HEK293 (cell line): ENCODE results near the gene PLEKHA8.

Experiments
- CTCF ChIA-PET: fragments of 350-600 bp; formaldehyde crosslinking; extraction: SDS; loops from one replicate; lab custom pipeline; 2021; ENCODE audit warnings: antibody characterized with exemption; lab: Yijun Ruan, JAX
- POLR2A ChIA-PET: fragments of 300-600 bp; formaldehyde crosslinking; extraction: SDS; loops from one replicate; lab custom pipeline; 2020; ENCODE audit warnings: antibody characterized with exemption, inconsistent platforms; lab: Yijun Ruan, JAX
- H3K27ac ChIP-seq: fragments of 200-500 bp; sonication (Bioruptor generic); 2 replicates; pipeline ENCODE4 v1.5.1; 2014; ENCODE audit warnings: low read depth, low read length, control low read depth, inconsistent platforms; ENCODE audit errors: extremely low read depth
- H3K36me3 ChIP-seq, 2 experiments: fragments of 200-500 bp in 1 of 2; sonication (Bioruptor generic) in 1 of 2; 1 replicate in 1 of 2; 2 replicates in 1 of 2; pipeline ENCODE4 v1.5.1; 2014 to 2017; ENCODE audit warnings: inconsistent platforms in 2 of 2, low read length in 2 of 2; ENCODE audit not compliant: control insufficient read depth in 2 of 2, insufficient read depth in 1 of 2
- H3K4me1 ChIP-seq: fragments of 200-500 bp; sonication (Bioruptor generic); 2 replicates; pipeline ENCODE4 v1.5.1; 2014; ENCODE audit warnings: mild to moderate bottlenecking, low read length, inconsistent platforms; ENCODE audit not compliant: control insufficient read depth, insufficient read depth
- H3K4me3 ChIP-seq: 2 replicates; pipeline ENCODE4 v1.5.1; 2011; ENCODE audit warnings: low read depth, mild to moderate bottlenecking, control low read depth, low read length, moderate library complexity
- H3K9me3 ChIP-seq: fragments of 200-500 bp; sonication (Bioruptor generic); 2 replicates; pipeline ENCODE4 v1.5.1; 2014; ENCODE audit warnings: low read depth, low read length, inconsistent platforms; ENCODE audit not compliant: control insufficient read depth, insufficient read depth
- BCL11A ChIP-seq: fragments of 450-650 bp; formaldehyde crosslinking; IDR thresholded peaks from 2 replicates; pipeline ENCODE4 v1.5.1; 2016; ENCODE audit warnings: low read depth, missing biosample characterization, missing genetic modification characterization
- EGR2 ChIP-seq: fragments of 450-650 bp; formaldehyde crosslinking; IDR thresholded peaks from 2 replicates; pipeline ENCODE4 v1.5.1; 2016; ENCODE audit warnings: low read depth, missing biosample characterization, missing genetic modification characterization
- GLIS2 ChIP-seq: fragments of 450-650 bp; formaldehyde crosslinking; IDR thresholded peaks from 2 replicates; pipeline ENCODE4 v1.5.1; 2016; ENCODE audit warnings: missing biosample characterization, missing genetic modification characterization
- IKZF3 ChIP-seq: fragments of 450-650 bp; IDR thresholded peaks from 2 replicates; pipeline ENCODE4 v1.5.0; 2018; ENCODE audit warnings: missing biosample characterization, mild to moderate bottlenecking, missing genetic modification characterization, moderate library complexity
- INSM2 ChIP-seq: fragments of 450-650 bp; formaldehyde crosslinking; IDR thresholded peaks from 2 replicates; pipeline ENCODE4 v1.5.1; 2016; ENCODE audit warnings: missing biosample characterization, missing genetic modification characterization
- KLF16 ChIP-seq: fragments of 450-650 bp; formaldehyde crosslinking; IDR thresholded peaks from 2 replicates; pipeline ENCODE4 v1.5.1; 2017; ENCODE audit warnings: missing biosample characterization, missing genetic modification characterization
- PATZ1 ChIP-seq: fragments of 450-650 bp; formaldehyde crosslinking; IDR thresholded peaks from 2 replicates; pipeline ENCODE4 v1.5.1; 2016; ENCODE audit warnings: missing biosample characterization, missing genetic modification characterization
- PRDM4 ChIP-seq: fragments of 450-650 bp; formaldehyde crosslinking; IDR thresholded peaks from 2 replicates; pipeline ENCODE4 v1.5.1; 2017; ENCODE audit warnings: missing biosample characterization, missing genetic modification characterization
- YY1 ChIP-seq: fragments of 450-650 bp; formaldehyde crosslinking; IDR thresholded peaks from 2 replicates; pipeline ENCODE4 v1.5.1; 2018; ENCODE audit warnings: missing biosample characterization, missing genetic modification characterization
- YY2 ChIP-seq: fragments of 450-650 bp; formaldehyde crosslinking; IDR thresholded peaks from 2 replicates; pipeline ENCODE4 v1.5.1; 2016; ENCODE audit warnings: missing biosample characterization, missing genetic modification characterization
- ZBTB20 ChIP-seq: fragments of 450-650 bp; formaldehyde crosslinking; IDR thresholded peaks from 2 replicates; pipeline ENCODE4 v1.5.1; 2016; ENCODE audit warnings: missing biosample characterization, missing genetic modification characterization
- ZBTB26 ChIP-seq: fragments of 450-650 bp; formaldehyde crosslinking; optimal IDR thresholded peaks from 2 replicates; pipeline ENCODE3; 2016; ENCODE audit warnings: missing biosample characterization, mild to moderate bottlenecking, missing genetic modification characterization
- ZBTB8A ChIP-seq: fragments of 450-650 bp; formaldehyde crosslinking; IDR thresholded peaks from 2 replicates; pipeline ENCODE4 v1.5.1; 2016; ENCODE audit warnings: missing biosample characterization, missing genetic modification characterization
- ZFP69B ChIP-seq: fragments of 450-650 bp; formaldehyde crosslinking; IDR thresholded peaks from 2 replicates; pipeline ENCODE4 v1.5.1; 2016; ENCODE audit warnings: missing biosample characterization, missing genetic modification characterization
- ZNF112 ChIP-seq: fragments of 450-650 bp; formaldehyde crosslinking; IDR thresholded peaks from 2 replicates; pipeline ENCODE4 v1.5.0; 2017; ENCODE audit warnings: missing biosample characterization, missing genetic modification characterization
- ZNF2 ChIP-seq: fragments of 450-650 bp; formaldehyde crosslinking; IDR thresholded peaks from 2 replicates; pipeline ENCODE4 v1.5.1; 2016; ENCODE audit warnings: missing biosample characterization, missing genetic modification characterization
- ZNF341 ChIP-seq: fragments of 450-650 bp; formaldehyde crosslinking; IDR thresholded peaks from 2 replicates; pipeline ENCODE4; 2016; ENCODE audit warnings: low read depth, missing biosample characterization, missing genetic modification characterization
- ZNF394 ChIP-seq: fragments of 450-650 bp; formaldehyde crosslinking; IDR thresholded peaks from 2 replicates; pipeline ENCODE4 v1.5.1; 2016; ENCODE audit warnings: missing biosample characterization, missing genetic modification characterization, mild to moderate bottlenecking, moderate library complexity, borderline replicate concordance
- ZNF416 ChIP-seq: fragments of 450-650 bp; formaldehyde crosslinking; IDR thresholded peaks from 2 replicates; pipeline ENCODE4 v1.5.1; 2016; ENCODE audit warnings: missing biosample characterization, missing genetic modification characterization
- ZNF449 ChIP-seq: fragments of 450-650 bp; formaldehyde crosslinking; IDR thresholded peaks from 2 replicates; pipeline ENCODE4 v1.5.1; 2017; ENCODE audit warnings: missing biosample characterization, mild to moderate bottlenecking, missing genetic modification characterization, moderate library complexity
- ZNF501 ChIP-seq: fragments of 450-650 bp; formaldehyde crosslinking; IDR thresholded peaks from 2 replicates; pipeline ENCODE4 v1.5.1; 2016; ENCODE audit warnings: missing biosample characterization, missing genetic modification characterization
- ZNF544 ChIP-seq: fragments of 450-650 bp; formaldehyde crosslinking; IDR thresholded peaks from 2 replicates; pipeline ENCODE4 v1.5.0; 2017; ENCODE audit warnings: missing biosample characterization, missing genetic modification characterization
- ZNF585B ChIP-seq: fragments of 450-650 bp; formaldehyde crosslinking; IDR thresholded peaks from 2 replicates; pipeline ENCODE4 v1.5.1; 2016; ENCODE audit warnings: missing biosample characterization, missing genetic modification characterization
- ZNF600 ChIP-seq: fragments of 450-650 bp; formaldehyde crosslinking; IDR thresholded peaks from 2 replicates; pipeline ENCODE4 v1.5.1; 2016; ENCODE audit warnings: missing biosample characterization, missing genetic modification characterization
- ZNF670 ChIP-seq: fragments of 450-650 bp; formaldehyde crosslinking; IDR thresholded peaks from 2 replicates; pipeline ENCODE4 v1.5.1; 2016; ENCODE audit warnings: missing biosample characterization, missing genetic modification characterization, low read depth
- TF ChIP-seq, protein P1 (sequence below): fragments of 450-650 bp; formaldehyde crosslinking; IDR thresholded peaks from 2 replicates; pipeline ENCODE4 v1.5.1; 2016; ENCODE audit warnings: missing biosample characterization, missing genetic modification characterization

The PLEKHA8 gene

GRCh38 chr7:29989257-29989995, 38.8 kb upstream of the PLEKHA8 start, which contains the start of gene SCRN1:
Gene SCRN1, minus strand, starts transcription at chr7:29989801. Its CDS starts 20,734 bp downstream, at chr7:29969067.
- ChIA-PET CTCF (no interaction called here), POLR2A (interaction anchor here (1.0 to 1.6 kb wide), 2 partner anchors 37 to 39 kb away, joined by 3 to 12 read pairs; partner anchors contain the start of genes FKBP14 and PLEKHA8)
- Histone ChIP-seq H3K4me3 (peak within 1 kb of the TSS; percentile 68), H3K27ac (peak within 1 kb of the TSS; percentile 89), H3K4me1 (peaks cover 5% of the 10 kb centered on the region), H3K9me3 (no peaks in the 10 kb centered on the region), H3K36me3 (no peaks in the 10 kb centered on the region; a peak in 1 of 3 replicates)
- TF ChIP-seq EGR2 = 0 out of 2 replicates have a peak, but pooled peaks have one; percentile 10
- 0 out of 2 replicates have a peak, but pooled peaks have one; percentile 23 for TF ChIP-seq ZNF2 (tag by site-specific recombination)
- no peak for TF ChIP-seq BCL11A (tag by site-specific recombination)
- TF ChIP-seq ZNF416 (tag by site-specific recombination) = no peak
- peak; percentile 36 for TF ChIP-seq ZNF600 (tag by site-specific recombination)
- peak; percentile 26; the same call in 1 of the 2 replicates for TF ChIP-seq PRDM4 (tag by site-specific recombination)
- TF ChIP-seq ZFP69B = 0 out of 2 replicates have a peak, but pooled peaks have one; percentile 34
- no peak for TF ChIP-seq KLF16 (tag by site-specific recombination)
- no peak for TF ChIP-seq ZNF670 (tag by site-specific recombination)
- TF ChIP-seq ZNF449 (tag by site-specific recombination) = no peak
- peak; percentile 95 for TF ChIP-seq ZBTB20 (tag by site-specific recombination)
- TF ChIP-seq GLIS2 = peak; percentile 69
- TF ChIP-seq ZBTB26 (tag by site-specific recombination) = peak; percentile 52
- TF ChIP-seq PATZ1 (tag by site-specific recombination) = peak; percentile 50
- no peak for TF ChIP-seq ZNF112
- TF ChIP-seq ZNF544 = no peak
- TF ChIP-seq ZNF501 (tag by site-specific recombination) = peak; percentile 59; the same call in 1 of the 2 replicates
- peak; percentile 80 for TF ChIP-seq ZBTB8A (tag by site-specific recombination)
- 0 out of 2 replicates have a peak, but pooled peaks have one; percentile 10 for TF ChIP-seq ZNF341 (tag by site-specific recombination)
- peak; percentile 32; the same call in 1 of the 2 replicates for TF ChIP-seq YY1 (tag by site-specific recombination)
- TF ChIP-seq ZNF585B (tag by site-specific recombination) = no peak
- TF ChIP-seq, protein P1, sequence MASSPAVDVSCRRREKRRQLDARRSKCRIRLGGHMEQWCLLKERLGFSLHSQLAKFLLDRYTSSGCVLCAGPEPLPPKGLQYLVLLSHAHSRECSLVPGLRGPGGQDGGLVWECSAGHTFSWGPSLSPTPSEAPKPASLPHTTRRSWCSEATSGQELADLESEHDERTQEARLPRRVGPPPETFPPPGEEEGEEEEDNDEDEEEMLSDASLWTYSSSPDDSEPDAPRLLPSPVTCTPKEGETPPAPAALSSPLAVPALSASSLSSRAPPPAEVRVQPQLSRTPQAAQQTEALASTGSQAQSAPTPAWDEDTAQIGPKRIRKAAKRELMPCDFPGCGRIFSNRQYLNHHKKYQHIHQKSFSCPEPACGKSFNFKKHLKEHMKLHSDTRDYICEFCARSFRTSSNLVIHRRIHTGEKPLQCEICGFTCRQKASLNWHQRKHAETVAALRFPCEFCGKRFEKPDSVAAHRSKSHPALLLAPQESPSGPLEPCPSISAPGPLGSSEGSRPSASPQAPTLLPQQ (tag by site-specific recombination) = peak; percentile 84
- no peak for TF ChIP-seq ZNF394 (tag by site-specific recombination)
- TF ChIP-seq YY2 (tag by site-specific recombination) = 0 out of 2 replicates have a peak, but pooled peaks have one; percentile 57
- no peak for TF ChIP-seq IKZF3 (tag by site-specific recombination)
- TF ChIP-seq INSM2 = no peak
